BLaER1 (cell line): ENCODE data around the gene GLT6D1.

Source experiments
- H3K27ac ChIP-seq: shearing (Covaris generic); formaldehyde crosslinking; 2 replicates; pipeline ENCODE4 v1.8.1; 2022
- H3K27me3 ChIP-seq: shearing (Covaris generic); formaldehyde crosslinking; 2 replicates; pipeline ENCODE4 v1.8.1; 2022
- H3K36me3 ChIP-seq: shearing (Covaris generic); formaldehyde crosslinking; 2 replicates; pipeline ENCODE4 v1.8.1; 2022
- H3K4me1 ChIP-seq: shearing (Covaris generic); formaldehyde crosslinking; 2 replicates; pipeline ENCODE4 v1.8.1; 2022
- H3K4me2 ChIP-seq: shearing (Covaris generic); formaldehyde crosslinking; 2 replicates; pipeline ENCODE4 v1.8.1; 2022
- H3K4me3 ChIP-seq: shearing (Covaris generic); formaldehyde crosslinking; 2 replicates; pipeline ENCODE4 v1.8.1; 2022
- H3K9ac ChIP-seq: shearing (Covaris generic); formaldehyde crosslinking; 2 replicates; pipeline ENCODE4 v1.8.1; 2022
- H3K9me3 ChIP-seq: shearing (Covaris generic); formaldehyde crosslinking; 2 replicates; pipeline ENCODE4 v1.8.1; 2022
- H4K20me1 ChIP-seq: shearing (Covaris generic); formaldehyde crosslinking; 2 replicates; pipeline ENCODE4 v1.8.1; 2022
- Cebpa-rat ChIP-seq: shearing (Covaris generic); IDR thresholded peaks from 2 replicates; pipeline ENCODE4 v1.8.1; 2022

Gene GLT6D1

DNA sequence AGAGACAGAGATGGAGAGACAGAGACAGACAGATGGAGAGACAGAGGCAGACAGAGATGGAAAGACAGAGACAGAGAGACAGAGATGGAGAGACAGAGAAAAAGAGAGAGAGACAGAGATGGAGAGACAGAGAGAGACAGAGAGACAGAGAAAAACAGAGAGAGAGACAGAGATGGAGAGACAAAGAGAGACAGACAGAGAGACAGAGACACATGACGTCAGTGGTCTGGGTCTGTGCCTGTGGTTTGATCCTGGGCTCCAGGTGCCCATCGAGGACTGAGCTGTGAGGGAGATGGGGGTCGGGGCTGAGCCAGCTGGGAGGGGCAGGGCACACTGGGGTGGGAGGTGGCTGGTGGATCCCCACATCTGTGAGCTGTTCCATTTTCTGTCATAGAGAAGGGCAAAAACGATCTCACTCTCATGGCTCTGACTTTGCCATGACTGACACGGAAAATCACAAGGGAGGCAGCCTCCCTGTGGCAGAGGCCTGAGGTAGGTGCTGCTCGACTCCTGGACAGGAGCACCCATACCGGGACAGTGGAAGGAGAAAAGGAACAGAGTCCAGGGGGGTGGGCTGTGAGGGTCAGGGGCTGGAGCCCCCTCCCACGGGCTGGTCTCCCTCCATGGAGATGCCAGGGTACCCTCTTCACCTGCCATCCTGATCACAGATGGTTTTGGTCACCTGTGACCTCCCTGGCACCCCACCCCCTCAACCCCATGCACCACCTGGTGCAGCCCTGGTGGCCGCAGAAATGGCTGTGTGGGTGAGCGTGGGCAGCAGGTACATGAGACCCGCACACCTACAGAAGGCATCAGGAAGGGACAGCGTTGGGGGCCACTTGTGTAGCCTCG lies 28.8 kb downstream of the GLT6D1 start:
- Histone ChIP-seq H3K4me1 (peaks cover 34% of the 10 kb centered on the region), H4K20me1 (no peaks in the 10 kb centered on the region), H3K27me3 (no peaks in the 10 kb centered on the region), H3K9ac (no peak overlapping the region), H3K4me2 (no peak overlapping the region), H3K27ac (no peak overlapping the region), H3K9me3 (no peaks in the 10 kb centered on the region), H3K36me3 (no peaks in the 10 kb centered on the region), H3K4me3 (no peak overlapping the region)
- TF ChIP-seq Cebpa-rat = no peak

DNA sequence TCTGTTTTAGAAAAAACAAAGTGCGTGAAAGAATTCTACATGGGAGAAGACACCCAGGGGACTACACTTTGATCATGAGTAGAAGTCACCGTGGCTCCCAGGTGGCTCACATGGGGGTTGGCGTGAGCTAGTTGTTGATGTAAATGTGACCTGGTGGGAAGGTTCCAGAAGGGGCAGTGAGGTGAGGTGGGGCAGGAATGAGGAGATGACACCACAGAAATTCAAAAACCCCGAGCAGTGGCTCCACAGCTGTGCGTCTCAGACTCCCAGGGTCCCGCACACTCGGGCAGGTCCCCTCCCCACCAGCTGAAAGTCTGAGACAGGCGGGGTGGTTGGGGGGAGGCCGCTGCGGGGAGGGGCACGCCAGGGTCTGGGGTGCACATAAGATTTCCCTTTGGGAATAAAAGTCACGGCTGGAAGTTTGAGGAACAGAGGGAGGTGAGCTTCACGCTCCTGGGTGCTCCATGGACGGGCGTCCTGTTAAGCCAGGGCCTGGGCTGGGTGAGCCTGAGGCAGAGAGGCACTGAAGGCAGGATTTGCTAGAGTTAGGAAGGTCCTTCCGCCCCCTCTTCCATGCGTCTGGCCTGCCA lies 29.9 kb downstream of the GLT6D1 start:
- no peak for TF ChIP-seq Cebpa-rat
- no peaks in the 10 kb centered on the region for H3K9me3 ChIP-seq
- H3K4me3 ChIP-seq = no peak overlapping the region
- no peak overlapping the region for H3K4me2 ChIP-seq
- no peaks in the 10 kb centered on the region for H3K36me3 ChIP-seq
- peaks cover 28% of the 10 kb centered on the region for H3K4me1 ChIP-seq
- H4K20me1 ChIP-seq = no peaks in the 10 kb centered on the region
- H3K27me3 ChIP-seq = no peaks in the 10 kb centered on the region
- H3K9ac ChIP-seq = no peak overlapping the region
- no peak overlapping the region for H3K27ac ChIP-seq

DNA sequence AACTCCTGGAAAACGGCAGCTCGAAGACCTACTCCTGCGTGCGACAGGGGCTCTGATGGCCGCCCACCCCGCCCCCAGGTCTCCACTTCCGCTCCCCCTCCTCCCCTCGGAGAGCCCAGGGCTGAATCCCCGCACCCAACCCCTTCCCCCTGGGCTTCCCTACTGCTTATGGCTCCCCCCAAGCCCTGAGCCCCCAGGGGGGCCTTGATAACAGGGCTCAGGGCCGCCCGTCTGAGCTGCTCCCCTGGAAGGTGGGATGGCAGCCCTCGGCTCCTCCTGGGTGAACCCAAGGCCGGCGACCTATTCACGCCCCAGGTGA lies 30.4 kb downstream of the GLT6D1 start:
- TF ChIP-seq Cebpa-rat = no peak
- Histone ChIP-seq H3K36me3 (no peaks in the 10 kb centered on the region), H3K27ac (no peak overlapping the region), H3K4me2 (no peak overlapping the region), H3K9ac (no peak overlapping the region), H3K9me3 (no peaks in the 10 kb centered on the region), H3K27me3 (no peaks in the 10 kb centered on the region), H3K4me1 (peaks cover 27% of the 10 kb centered on the region), H4K20me1 (no peaks in the 10 kb centered on the region), H3K4me3 (no peak overlapping the region)

- Histone ChIP-seq H3K36me3 (no peaks in the 10 kb centered on the region), H3K9ac (no peak overlapping the region), H3K9me3 (no peaks in the 10 kb centered on the region), H3K27ac (no peak overlapping the region), H3K4me3 (no peak overlapping the region), H3K27me3 (no peaks in the 10 kb centered on the region), H3K4me2 (no peak overlapping the region), H4K20me1 (no peaks in the 10 kb centered on the region), H3K4me1 (peaks cover 22% of the 10 kb centered on the region)
- no peak for TF ChIP-seq Cebpa-rat
Observed at GRCh38 chr9:135608294-135608998, 30.9 kb downstream of the GLT6D1 start.

DNA sequence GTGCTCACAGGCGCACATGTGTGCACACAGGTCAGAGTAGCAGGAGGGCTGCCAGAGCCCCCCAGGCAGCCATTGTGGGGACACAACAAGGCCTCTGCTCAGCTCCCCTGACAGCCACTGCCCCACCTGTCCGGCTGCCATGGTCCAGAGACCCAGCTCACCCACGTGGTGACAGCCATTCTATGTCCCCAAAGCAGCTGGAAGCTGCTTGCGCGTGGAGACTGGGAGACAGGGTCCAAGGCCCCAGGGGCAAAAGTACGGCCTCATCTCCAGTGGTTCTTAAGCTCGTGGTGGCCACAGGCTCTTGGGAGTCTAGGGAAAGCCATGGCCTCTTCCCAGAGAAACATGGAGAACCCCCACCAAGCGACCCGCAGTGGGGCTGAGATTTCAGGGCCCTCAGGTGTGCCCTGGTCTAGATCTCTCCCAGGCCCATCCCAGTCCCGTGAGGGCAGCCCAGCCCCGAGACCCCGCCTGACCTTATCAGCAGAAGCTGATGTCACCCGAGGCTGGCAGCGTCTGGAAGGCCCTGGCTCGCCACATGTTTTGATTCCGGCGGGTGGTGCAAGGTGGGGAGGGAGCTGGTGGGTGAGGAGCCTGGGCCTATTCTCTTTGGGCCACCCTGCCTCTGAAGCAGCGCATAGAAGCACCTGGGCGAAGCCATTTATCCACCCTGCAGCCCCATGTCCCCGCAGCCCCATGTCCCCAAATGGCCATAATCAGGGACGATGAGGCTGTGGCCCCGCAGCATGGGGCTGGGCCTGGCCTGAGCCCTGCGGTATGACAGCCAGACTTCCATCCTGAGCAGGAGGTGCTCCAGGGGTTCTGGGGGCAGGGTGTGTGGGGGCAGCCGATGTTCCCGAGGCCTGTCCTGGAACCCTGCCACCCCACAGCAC lies 31.7 kb downstream of the GLT6D1 start:
- Histone ChIP-seq H3K9me3 (no peaks in the 10 kb centered on the region), H3K27ac (no peak overlapping the region), H4K20me1 (no peaks in the 10 kb centered on the region), H3K36me3 (no peaks in the 10 kb centered on the region), H3K9ac (no peak overlapping the region), H3K4me1 (peaks cover 14% of the 10 kb centered on the region), H3K27me3 (no peaks in the 10 kb centered on the region), H3K4me3 (no peak overlapping the region), H3K4me2 (no peak overlapping the region)
- TF ChIP-seq Cebpa-rat = no peak

DNA sequence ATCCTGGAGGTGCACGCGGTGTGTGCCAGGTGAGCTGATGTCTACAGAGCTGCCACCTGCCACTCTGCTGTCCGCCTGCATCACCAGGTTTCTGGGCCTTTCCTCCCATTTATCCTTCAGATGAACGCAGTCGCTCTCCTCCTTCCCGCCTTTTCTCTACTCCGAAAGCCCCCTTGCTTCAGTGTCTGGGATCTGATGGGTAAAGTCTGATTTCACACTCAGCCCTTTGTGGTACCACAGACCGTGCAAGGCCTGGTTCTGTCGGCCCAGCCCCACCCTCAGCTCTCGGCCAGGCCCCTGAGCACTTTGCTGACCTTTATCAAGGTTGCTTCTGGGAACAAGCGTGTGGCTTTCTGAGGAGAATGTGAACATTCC lies 32.5 kb downstream of the GLT6D1 start:
- H3K27ac ChIP-seq = no peak overlapping the region
- no peaks in the 10 kb centered on the region for H4K20me1 ChIP-seq
- H3K9me3 ChIP-seq = no peaks in the 10 kb centered on the region
- H3K9ac ChIP-seq = no peak overlapping the region
- H3K36me3 ChIP-seq = no peaks in the 10 kb centered on the region
- no peak for TF ChIP-seq Cebpa-rat
- H3K4me3 ChIP-seq = no peak overlapping the region
- H3K4me2 ChIP-seq = no peak overlapping the region
- no peaks in the 10 kb centered on the region for H3K27me3 ChIP-seq
- H3K4me1 ChIP-seq = peaks cover 6% of the 10 kb centered on the region

- Histone ChIP-seq H3K27ac (no peak overlapping the region), H3K9ac (no peak overlapping the region; the same call in 1 of the 2 replicates), H3K4me1 (0 out of 2 replicates have a peak, but pooled peaks cover 4% of the 10 kb centered on the region), H3K36me3 (no peaks in the 10 kb centered on the region), H3K4me2 (no peak overlapping the region), H3K4me3 (no peak overlapping the region), H3K9me3 (no peaks in the 10 kb centered on the region), H4K20me1 (no peaks in the 10 kb centered on the region), H3K27me3 (no peaks in the 10 kb centered on the region)
- TF ChIP-seq Cebpa-rat = no peak
Observed at GRCh38 chr9:135605238-135605781, 34.0 kb downstream of the GLT6D1 start.

DNA sequence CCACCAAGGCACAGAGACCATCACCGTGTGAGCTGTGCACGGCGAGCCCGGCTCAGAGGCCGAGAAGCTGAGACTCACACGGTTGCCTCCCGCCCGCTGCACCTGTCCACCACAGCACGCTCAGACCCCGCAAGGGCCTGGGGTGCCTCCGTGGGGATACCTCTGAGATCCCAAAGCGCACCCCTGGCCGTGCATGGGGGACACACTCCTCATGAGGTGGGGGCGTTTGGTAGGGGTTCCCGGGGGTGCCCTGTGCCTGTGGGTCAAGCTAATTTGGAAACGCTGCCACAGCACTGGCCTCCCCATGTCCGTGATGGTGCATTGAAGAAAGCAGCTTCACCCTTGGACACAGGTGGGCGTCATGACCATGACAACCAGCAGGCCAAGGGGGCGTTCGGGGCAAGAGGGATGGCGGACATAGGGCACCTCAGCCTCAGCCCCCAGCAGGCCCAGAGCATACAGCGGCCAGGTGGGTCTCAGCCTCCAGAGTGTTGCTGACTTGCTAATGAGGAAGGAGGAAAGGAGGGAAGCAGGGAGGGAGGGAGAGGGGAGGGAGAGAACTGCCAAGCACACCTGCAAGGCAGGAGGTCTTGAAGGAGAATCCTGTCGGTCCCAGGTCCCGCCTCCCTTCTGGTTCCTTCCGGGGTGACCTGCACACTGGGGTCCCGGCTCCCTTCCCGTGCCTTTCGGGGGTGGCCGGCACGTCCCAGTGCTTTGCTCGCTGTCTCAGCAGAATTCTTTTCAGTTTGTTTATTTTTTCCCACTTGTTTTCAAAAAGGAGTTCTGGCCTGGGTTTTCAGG lies 34.7 kb downstream of the GLT6D1 start:
- H3K9ac ChIP-seq = no peak overlapping the region; the same call in 1 of the 2 replicates
- H3K9me3 ChIP-seq = no peaks in the 10 kb centered on the region

More for the DNA sequence above, 34.7 kb downstream of the GLT6D1 start:
- Histone ChIP-seq H3K27ac (no peak overlapping the region), H3K4me2 (no peak overlapping the region), H3K27me3 (no peaks in the 10 kb centered on the region), H3K4me1 (0 out of 2 replicates have a peak, but pooled peaks cover 4% of the 10 kb centered on the region), H3K4me3 (no peak overlapping the region), H3K36me3 (no peaks in the 10 kb centered on the region), H4K20me1 (no peaks in the 10 kb centered on the region)
- no peak for TF ChIP-seq Cebpa-rat
